ENCODE measurements around the gene A3GALT2. TPM values are rescaled to one million over a fixed set of nuclear protein-coding genes. Genes with fewer than 3 reads are reported as not detected.

A3GALT2 gene
- total RNA-seq, 1 experiment from 2014 or later, result not detected

GRCh38 chr1:33342041-33342723 lies 21.3 kb upstream of the A3GALT2 start:
- H3K4me3 Mint-ChIP-seq, result peak overlapping the region; percentile 39
- H3K9me3 Mint-ChIP-seq, result no peaks in the 10 kb centered on the region
- DNase-seq (ENCODE audit: low spot score) (peak; percentile 46), ATAC-seq (peak; percentile 68)
- CTCF ChIA-PET, result interaction anchor here (0.6 to 1.7 kb wide), 18 partner anchors 9 to 291 kb away, joined by 3 to 21 read pairs (median 3); no protein-coding TSS in a partner anchor
- H3K27me3 Mint-ChIP-seq (ENCODE audit: low read depth), result peaks cover 81% of the 10 kb centered on the region
- peaks cover 63% of the 10 kb centered on the region for H3K4me1 Mint-ChIP-seq
- H3K27ac Mint-ChIP-seq, result 0 out of 2 replicates have a peak overlapping the region, but pooled peaks have one; percentile 18
- POLR2A ChIA-PET, result interaction anchor here (1.0 to 1.3 kb wide), 2 partner anchors 15 to 190 kb away, joined by 3 read pairs; no protein-coding TSS in a partner anchor
- no peaks in the 10 kb centered on the region for H3K36me3 Mint-ChIP-seq
- no peak for TF ChIP-seq ATF6 (CRISPR knock-in tag; IDR thresholded peaks at IDR 0.05)
- no peak for TF ChIP-seq IRF2 (CRISPR knock-in tag; IDR thresholded peaks at IDR 0.05; ENCODE audit: borderline replicate concordance, low read depth)
- TF ChIP-seq FOXP4 (CRISPR knock-in tag; IDR thresholded peaks at IDR 0.05), result peak; percentile 86; the same call in 1 of the 2 replicates
- TF ChIP-seq JAZF1 (CRISPR knock-in tag; IDR thresholded peaks at IDR 0.05), result no peak
- TF ChIP-seq TEAD1 (CRISPR knock-in tag; IDR thresholded peaks at IDR 0.05), result no peak; the same call in 1 of the 2 replicates
- TF ChIP-seq TP53 (CRISPR knock-in tag; IDR thresholded peaks at IDR 0.05), result no peak
- no peak for TF ChIP-seq MLX (CRISPR knock-in tag; IDR thresholded peaks at IDR 0.05)
- no peak; the same call in 1 of the 2 replicates for TF ChIP-seq ZNF121 (CRISPR knock-in tag; IDR thresholded peaks at IDR 0.05)
- TF ChIP-seq NFE2L1 (CRISPR knock-in tag; IDR thresholded peaks at IDR 0.05), result 0 out of 2 replicates have a peak, but pooled peaks have one; percentile 40
- TF ChIP-seq ARID4B (CRISPR knock-in tag; IDR thresholded peaks at IDR 0.05; ENCODE audit: borderline replicate concordance), result no peak
- TF ChIP-seq OVOL2 (CRISPR knock-in tag; IDR thresholded peaks at IDR 0.05; ENCODE audit: borderline replicate concordance), result no peak
- TF ChIP-seq ATF3 (CRISPR knock-in tag; conservative IDR thresholded peaks at IDR 0.05), result no peak
- TF ChIP-seq ATF1 (CRISPR knock-in tag; IDR thresholded peaks at IDR 0.05), result no peak
- no peak for TF ChIP-seq RORB (CRISPR knock-in tag; IDR thresholded peaks at IDR 0.05)
- TF ChIP-seq ATF2 (CRISPR knock-in tag; IDR thresholded peaks at IDR 0.05; ENCODE audit: borderline replicate concordance, low read depth), result no peak
- no peak for TF ChIP-seq E2F5 (CRISPR knock-in tag; IDR thresholded peaks at IDR 0.05)
- no peak for TF ChIP-seq ZMAT4 (CRISPR knock-in tag; IDR thresholded peaks at IDR 0.05)
- no peak for TF ChIP-seq ZBTB21 (CRISPR knock-in tag; IDR thresholded peaks at IDR 0.05; ENCODE audit: borderline replicate concordance)
- TF ChIP-seq NFATC4 (CRISPR knock-in tag; IDR thresholded peaks at IDR 0.05), result no peak
- peak; percentile 87 for TF ChIP-seq FOXK1 (CRISPR knock-in tag; IDR thresholded peaks at IDR 0.05)
- no peak for TF ChIP-seq ZNF671 (CRISPR knock-in tag; IDR thresholded peaks at IDR 0.05)
- TF ChIP-seq ETV6 (CRISPR knock-in tag; IDR thresholded peaks at IDR 0.05), result peak; percentile 81
- no peak for TF ChIP-seq NR2C2 (CRISPR knock-in tag; IDR thresholded peaks at IDR 0.05)
- peak; percentile 62; the same call in 1 of the 2 replicates for TF ChIP-seq MAX (CRISPR knock-in tag; IDR thresholded peaks at IDR 0.05)
- TF ChIP-seq FOXP1 (CRISPR knock-in tag; IDR thresholded peaks at IDR 0.05; ENCODE audit: borderline replicate concordance), result 0 out of 2 replicates have a peak, but pooled peaks have one; percentile 45

All from WTC11 (cell line).